GM19328 (cell line): ENCODE data around the gene EME2.

Experiments
- ATAC-seq: cut with Tn5 transposase; IDR thresholded peaks from one replicate; pipeline ENCODE4 v1.9.1; 2021; ENCODE audit warnings: mild to moderate bottlenecking, moderate library complexity; ENCODE audit not compliant: unreplicated experiment

Gene EME2

GRCh38 chr16:1745181-1745899 is 27.3 kb upstream of the EME2 start:
- no peak for ATAC-seq

GRCh38 chr16:1745900-1746692 is 26.5 kb upstream of the EME2 start:
- no peak for ATAC-seq

GRCh38 chr16:1746693-1747195 is 25.9 kb upstream of the EME2 start:
- no peak for ATAC-seq

- ATAC-seq = no peak
Measured at GRCh38 chr16:1747934-1748333, 24.7 kb upstream of the EME2 start.

- no peak for ATAC-seq
Measured at GRCh38 chr16:1749152-1750117, 23.2 kb upstream of the EME2 start.

GRCh38 chr16:1751946-1752345 is 20.7 kb upstream of the EME2 start:
- no peak for ATAC-seq

GRCh38 chr16:1752853-1753252 is 19.8 kb upstream of the EME2 start:
- no peak for ATAC-seq

- no peak for ATAC-seq
Measured at GRCh38 chr16:1754204-1754603, 18.4 kb upstream of the EME2 start.

- ATAC-seq = no peak
Measured at GRCh38 chr16:1757714-1758461, 14.7 kb upstream of the EME2 start.

GRCh38 chr16:1758923-1759322 is 13.7 kb upstream of the EME2 start:
- ATAC-seq = no peak

- no peak for ATAC-seq
Measured at GRCh38 chr16:1759511-1759910, 13.1 kb upstream of the EME2 start.

- no peak for ATAC-seq
Measured at GRCh38 chr16:1760911-1761310, 11.7 kb upstream of the EME2 start.

- ATAC-seq = no peak
Measured at GRCh38 chr16:1761751-1762150, 10.9 kb upstream of the EME2 start.

GRCh38 chr16:1762196-1762878 is 10.3 kb upstream of the EME2 start:
- no peak for ATAC-seq

- ATAC-seq = no peak
Measured at GRCh38 chr16:1762879-1763520, 9.6 kb upstream of the EME2 start.

- ATAC-seq = no peak
Measured at GRCh38 chr16:1763521-1764511, 8.8 kb upstream of the EME2 start.

GRCh38 chr16:1764971-1765370 is 7.6 kb upstream of the EME2 start:
- ATAC-seq = no peak

- ATAC-seq = no peak
Measured at GRCh38 chr16:1765826-1766225, 6.8 kb upstream of the EME2 start.
